GM18502 (cell line): ENCODE measurements around the gene TIMM23.
"Not testable (repeated sequence)": the region's sequence is repeated elsewhere in the genome, so short reads cannot be mapped to it uniquely, and the experiment has no call there.

ENCODE experiments used
- ATAC-seq: cut with Tn5 transposase; IDR thresholded peaks from one replicate; pipeline ENCODE4 v1.9.1; 2021; ENCODE audit warnings: mild to moderate bottlenecking; ENCODE audit not compliant: unreplicated experiment, poor library complexity

Gene TIMM23

DNA sequence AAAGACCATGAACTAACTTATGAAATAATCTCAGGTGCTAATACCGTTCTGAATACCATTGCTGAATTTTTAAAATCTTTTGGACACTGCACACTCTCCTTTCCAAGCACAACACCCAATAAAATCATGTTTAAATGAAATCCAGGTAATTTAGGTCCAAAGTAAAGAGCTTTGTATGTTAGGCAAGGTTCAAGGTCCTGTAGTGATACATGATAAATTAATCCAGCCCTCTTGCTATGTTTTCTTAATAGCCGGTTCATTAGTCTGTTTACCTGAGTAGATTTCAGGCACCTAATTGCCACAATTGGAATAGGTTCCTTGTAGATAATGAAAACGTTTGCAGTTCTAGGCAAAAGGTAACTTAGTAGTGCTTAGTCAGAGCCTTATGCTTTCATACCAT is 13.3 kb downstream of the TIMM23 start:
- not testable (repeated sequence) for ATAC-seq

DNA sequence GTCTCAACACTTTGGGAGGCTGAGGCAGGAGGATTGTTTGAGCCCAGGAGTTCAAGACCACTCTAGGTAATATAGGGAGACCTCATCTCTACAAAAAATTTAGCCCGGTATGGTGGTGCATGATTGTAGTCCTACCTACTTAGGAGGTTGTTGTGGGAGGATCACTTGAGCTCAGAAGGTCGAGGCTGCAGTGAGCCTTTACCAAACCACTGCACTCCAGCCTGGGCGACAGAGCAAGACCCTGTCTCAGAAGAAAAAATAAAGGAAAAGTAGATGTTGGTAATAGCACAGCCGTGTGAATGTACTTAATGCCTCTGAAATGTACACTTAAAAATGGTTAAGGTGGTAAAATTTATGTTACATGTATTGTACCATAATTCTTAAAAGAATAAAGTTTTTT is 25.3 kb downstream of the TIMM23 start:
- no peak for ATAC-seq

DNA sequence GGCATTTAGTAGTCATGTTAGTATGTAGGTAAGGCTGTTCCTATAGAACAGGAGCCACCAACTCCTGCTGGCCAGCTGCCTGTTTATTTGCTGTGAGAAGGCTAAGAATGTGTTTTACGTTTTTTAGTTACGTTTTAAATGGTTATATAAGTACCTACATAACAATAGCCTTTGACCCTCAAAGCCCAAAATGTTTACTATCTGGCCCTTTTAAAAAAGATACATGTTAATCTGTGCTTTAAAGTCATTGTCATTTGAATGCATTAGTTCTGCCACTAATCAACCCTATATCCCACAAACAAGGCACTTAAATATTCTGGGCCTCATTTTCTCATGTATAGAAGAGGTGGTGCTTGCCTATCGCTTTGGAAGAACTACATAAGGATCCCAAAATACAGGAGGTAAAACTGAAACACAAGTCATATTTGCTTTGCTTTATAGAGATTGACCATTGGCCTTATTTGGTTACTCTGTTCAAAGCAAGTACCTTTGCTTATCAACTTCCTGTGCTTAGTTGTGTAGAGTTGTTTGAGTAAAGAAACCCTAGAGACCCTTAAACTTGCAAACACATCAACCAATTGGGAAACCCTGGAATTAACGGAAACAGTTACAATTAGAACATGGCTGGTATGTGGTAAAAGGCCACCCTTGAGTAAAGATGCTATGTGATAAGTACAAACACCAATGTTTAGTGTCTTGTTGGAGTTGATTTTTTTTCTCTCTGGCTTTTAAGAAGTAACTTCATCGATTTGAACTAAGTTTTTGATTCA is 25.9 kb downstream of the TIMM23 start:
- no peak for ATAC-seq

DNA sequence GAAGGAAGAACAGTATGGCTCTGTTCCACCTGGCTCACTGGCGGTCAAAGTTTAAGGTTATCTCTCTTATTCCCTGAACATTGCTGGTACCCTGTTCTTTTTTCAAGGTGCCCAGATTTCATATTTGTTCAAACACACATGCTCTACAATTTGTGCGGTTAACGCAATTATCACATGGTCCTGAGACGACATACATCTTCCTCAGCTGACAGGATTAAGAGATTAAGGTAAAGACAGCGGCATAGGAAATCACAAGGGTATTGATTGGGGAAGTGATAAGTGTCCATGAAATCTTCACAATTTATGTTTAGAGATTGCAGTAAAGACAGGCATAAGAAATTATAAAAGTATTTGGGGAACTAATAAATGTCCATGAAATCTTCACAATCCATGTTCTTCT is 27.7 kb downstream of the TIMM23 start:
- ATAC-seq: not testable (repeated sequence)

DNA sequence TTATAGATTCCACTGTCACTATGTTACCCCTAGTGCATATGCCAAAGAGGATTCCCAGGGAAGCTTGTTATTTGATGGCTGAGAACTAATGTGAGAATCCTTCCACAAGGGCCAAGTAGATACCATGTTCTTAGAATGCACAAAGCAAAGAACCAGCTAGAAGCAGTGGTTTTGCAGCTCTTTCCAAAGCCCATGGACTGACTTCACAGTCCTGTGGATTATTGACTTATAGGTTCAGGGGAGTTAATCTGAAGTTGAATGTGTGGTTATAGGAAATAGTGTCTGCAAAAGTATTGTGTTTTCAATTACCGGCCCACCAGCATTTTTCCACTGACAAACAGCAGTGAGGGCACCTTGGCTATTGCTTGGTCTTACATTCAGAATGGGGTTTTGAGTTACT is 28.2 kb downstream of the TIMM23 start:
- no peak for ATAC-seq

DNA sequence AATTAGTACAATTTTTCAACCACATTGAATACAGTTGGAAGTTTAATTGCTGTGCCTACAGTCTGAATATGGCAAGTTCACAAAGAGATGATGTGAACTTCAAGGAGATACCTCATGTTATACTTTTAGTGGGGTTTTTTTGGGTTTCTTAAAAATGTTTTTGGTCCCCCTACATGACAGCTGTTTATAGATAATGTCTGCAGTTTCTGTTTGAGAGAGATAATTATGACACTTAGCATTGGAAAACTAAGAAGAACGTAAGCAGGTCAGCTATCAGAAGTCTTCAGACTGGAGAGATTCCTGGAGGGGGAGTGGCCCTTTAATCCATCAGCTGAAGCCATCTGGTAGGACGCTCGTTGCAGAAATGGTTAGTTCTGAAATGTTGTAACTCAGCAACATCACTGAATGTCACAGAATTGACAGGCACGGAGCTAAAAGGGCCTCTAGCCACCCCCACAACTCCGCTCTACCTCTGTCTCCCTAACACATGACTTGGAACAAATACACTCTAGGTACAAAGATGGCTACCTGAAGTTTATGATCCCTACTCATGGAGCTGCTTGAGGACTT is 29.0 kb downstream of the TIMM23 start:
- no peak for ATAC-seq

DNA sequence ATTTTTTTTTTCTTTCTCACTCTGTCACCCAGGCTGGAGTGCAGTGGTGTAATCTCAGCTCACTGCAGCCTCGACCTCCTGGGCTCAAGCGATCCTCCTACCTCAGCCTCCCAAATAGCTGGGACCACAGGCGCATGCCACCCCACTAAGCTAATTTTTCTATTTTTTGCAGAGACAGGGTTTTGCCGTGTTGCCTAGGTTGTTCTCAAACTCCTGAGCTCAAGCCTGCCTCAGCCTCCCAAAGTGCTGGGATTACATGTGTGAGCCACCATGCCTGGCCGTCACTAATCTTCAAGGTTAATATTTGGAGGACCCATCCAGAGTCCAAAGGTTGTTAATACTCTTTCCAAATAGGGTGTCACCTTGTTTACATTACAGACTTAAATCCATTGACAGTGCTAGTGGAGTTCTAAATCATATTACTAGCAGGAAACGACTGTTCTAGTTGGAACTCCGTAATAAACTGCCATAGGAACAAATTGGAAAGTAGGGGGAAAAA is 29.9 kb downstream of the TIMM23 start:
- ATAC-seq: not testable (repeated sequence)

DNA sequence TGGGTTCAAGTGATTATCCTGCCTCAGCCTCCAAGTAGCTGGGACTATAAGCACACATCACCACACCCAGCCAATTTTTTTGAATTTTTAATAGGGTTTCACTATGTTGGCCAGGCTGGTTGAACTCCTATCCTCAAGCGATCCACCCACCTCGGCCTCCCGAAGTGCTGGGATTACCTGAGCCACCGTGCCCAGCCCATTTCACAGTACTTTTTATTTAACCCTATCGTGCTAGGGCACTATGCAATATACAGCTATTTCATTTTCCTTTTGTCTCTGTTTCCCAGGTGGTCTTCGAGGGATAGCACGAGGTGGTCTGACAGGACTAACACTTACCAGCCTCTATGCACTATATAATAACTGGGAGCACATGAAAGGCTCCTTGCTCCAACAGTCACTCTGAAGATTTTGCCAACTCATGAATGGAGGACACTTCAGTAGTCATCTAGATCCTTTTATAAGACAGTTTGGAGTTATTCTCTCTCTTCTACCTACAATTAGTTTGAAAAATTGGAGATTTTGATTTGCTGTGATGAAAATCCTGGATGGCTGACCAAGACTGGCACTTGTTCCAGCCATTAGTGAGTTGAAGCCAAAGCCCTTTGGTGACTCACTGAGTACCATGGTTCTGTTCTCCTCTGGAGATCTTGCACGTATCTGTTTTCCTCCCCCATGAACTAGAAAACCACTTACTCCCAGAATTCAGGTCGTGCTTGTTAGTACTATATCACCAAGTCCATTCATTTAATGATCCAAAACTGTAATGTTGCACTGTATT is 30.8 kb downstream of the TIMM23 start:
- no peak for ATAC-seq

DNA sequence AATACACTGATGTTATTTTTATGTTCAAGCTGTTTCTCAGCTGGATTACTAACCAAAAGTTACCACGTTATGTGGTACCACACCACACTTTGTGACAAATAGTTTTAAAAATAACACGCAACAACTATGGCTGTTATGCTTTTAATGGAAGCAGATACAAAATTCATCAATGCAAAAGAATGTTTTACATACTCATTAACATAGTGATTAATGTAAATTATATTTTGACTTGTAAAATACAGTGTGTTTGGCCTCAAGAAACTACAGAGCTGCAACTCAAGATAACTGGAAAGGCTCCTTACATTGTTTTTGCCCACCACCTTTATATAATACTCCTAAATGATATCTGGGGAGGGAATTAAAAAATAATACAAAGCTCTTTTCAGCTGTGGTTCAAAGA is 32.7 kb downstream of the TIMM23 start:
- no peak for ATAC-seq

DNA sequence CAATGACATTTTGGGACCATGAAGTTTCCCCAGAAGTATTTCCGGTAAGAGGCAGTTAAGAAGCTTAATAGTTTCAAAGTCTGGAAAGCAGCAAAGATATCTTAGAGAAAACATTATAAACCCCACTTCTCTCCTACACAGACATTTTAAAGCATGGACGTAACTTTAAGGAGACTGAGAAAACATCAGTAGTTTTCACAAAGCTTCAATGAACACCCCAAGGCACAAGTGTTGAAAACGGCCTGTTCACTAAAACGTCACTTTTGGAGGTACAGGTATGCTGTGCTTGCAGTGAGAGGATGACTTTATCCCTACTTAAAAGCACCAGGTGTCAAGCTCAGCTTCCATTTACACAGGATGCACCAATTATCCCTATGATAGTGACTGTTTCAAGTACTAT is 33.1 kb downstream of the TIMM23 start:
- no peak for ATAC-seq

DNA sequence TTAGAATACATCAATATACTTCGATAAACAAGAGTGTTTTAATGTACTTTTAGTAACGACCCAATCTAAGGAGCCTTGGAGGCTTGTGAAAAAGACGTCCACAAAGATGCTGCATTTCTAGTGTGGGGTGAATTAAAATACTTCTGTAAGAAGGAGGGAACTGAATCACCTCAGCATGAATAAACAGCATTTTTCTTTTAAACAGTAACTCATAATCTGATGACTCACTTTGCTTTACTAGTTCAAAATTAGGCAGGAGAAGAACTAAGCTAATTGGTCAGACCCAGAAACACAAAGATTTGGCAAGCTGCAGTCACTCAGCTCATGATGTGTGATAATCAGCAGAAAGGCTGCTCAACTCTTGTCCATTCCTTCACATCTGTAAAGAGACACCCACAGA is 33.9 kb downstream of the TIMM23 start:
- no peak for ATAC-seq

DNA sequence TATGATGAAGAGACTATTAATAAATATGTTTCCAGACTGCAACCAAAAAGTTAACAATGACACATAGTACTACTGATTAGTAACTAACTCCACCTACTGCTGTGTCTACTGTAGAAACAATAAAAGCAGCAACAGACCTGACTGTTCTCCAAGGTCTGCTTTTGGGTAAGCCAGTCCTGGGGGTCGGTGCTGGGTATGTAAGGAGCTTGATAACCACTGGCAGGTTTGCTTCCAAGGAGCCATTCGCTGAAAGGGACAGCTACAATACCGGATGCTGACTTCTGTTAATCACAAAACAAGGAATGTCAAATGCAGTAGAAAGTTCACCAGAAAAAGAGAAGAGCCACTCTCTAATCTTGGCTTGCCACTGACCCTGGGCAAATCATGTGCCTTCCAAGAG is 40.5 kb downstream of the TIMM23 start:
- no peak for ATAC-seq

DNA sequence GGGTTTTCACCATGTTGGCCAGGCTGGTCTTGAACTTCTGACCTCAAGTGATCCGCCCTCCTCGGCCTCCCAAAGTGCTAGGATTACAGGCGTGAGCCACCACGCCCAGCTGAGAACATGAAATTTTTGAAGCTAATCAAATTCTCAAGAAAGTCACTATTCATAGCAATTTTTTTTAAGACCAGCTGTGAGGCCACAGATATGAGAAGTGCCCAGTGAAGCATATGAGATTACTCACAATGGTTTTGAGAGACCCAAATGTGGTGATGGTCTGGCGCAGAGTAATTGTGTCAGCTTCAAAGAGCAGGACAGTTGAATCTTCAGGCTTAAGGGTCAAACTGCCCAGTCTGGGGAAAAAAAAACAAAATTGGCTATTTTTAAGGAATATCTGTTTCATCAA is 41.9 kb downstream of the TIMM23 start:
- ATAC-seq: no peak

DNA sequence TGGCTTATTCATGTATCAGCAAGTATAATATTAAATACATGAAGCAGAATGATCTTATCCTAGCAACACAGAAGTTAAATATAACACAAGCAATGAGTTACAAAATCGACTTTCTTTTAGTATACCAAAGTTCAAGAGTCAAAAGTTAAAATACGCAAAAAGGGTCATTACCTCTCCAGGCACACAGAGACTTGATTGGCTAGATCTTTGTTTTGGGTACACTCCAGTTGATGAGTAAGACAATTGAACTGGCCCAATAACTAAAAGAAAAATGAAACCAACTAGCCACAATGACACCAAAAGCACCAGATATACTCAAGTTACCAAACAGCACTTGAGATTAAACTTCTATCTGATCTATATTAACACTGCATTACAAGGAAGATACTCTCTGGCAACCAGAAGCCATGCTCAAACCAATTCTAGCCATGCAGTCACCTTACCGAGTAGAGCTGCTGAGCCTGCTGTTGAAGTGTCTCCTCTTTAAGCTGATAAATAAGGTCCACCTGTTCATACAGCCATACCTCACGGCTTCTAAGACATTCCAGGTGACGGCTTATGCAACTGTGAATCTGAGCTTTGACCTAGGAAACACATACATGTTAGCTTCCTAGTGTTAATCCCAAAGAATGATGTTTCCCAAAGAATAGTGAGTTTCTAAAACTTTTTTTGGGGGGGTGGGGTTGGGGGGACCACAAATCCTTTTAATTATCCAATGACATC is 42.6 kb downstream of the TIMM23 start:
- ATAC-seq: no peak

DNA sequence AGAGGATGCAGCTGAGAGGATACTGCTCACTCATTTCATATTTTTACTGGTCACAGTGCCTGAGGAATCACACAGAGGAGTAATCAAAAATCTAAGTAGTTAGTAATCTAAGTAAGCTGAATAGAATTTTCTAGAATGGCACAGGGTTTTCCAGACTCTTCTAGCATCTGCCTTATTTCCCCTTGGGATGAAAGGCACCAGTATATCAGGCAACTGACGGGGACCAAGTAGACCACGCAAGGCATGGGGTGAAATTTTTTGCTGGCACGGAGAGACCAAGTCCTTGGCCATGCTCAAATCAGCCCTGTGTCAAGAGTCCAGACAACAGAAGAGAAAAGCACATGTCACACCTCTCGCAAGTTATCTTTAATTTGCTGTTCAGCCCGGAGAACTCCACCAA is 43.9 kb downstream of the TIMM23 start:
- no peak for ATAC-seq

DNA sequence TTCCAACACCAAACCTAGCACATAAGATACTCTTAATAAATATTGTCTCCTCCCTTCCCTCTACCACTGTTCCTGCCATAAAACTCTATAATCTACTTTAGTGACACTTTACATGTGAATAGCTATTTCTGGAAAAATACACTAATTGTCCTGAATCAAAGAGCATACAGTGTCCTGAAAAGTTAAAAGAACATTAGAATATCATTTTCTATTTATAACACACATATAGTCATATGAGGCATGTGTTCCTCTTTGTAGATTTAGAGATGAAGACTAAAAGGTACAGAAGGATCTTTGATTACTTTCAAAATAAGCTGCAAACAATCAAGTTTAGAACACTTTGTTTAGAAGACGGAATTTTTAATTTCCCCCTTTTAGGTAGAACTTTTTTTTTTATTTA is 44.5 kb downstream of the TIMM23 start:
- no peak for ATAC-seq

DNA sequence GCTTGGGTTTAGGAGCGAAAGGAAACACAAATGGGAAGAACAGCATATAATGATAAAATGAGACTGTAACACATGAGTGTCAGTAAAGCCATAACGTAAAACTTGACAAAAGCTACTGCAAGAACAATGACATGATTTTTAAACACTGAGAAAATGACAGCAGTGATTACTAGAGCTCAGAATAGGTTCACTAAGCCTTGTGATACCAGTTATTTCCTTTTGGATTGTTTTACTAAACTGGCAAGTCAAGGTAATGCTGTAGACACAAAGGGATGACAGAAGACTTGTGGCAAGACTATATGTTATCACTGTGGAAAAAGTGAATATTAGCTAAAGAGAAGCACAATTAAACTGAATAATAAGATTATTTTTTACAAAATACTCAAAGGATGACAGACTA is 45.4 kb downstream of the TIMM23 start:
- ATAC-seq: no peak

DNA sequence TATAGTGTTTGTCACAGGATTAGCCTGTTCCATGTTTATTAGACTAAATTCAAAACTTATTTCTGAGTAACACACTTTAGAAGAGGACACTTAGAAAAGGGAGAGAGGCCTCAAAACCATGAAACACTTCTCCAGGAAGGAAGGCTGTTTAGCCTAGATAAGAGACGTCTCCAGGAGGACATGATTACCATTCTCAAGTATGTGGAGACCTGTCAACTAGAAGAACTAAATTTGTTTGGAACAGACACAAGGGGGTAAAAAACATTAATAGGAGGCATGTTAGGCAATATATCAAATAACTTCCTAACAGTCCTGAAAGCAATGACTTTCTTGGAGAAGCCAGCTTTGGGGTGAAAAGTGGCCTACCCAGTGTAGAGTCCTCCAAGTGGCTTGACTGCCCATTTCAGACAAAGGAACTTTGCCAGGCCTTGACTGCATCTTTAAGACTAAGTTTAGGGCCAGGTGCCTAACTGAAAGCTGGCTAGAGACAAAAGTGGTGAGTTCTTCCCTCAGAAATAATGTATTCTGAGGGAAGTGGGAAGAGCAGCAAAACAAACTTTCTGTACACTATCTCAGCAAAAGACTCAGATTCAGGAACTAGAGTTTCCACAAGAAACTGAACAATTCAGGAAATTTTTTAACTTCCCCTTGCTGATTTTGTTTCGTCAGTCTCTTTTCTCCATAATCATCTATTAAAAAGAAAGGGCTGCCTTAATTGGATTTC is 46.3 kb downstream of the TIMM23 start:
- no peak for ATAC-seq

DNA sequence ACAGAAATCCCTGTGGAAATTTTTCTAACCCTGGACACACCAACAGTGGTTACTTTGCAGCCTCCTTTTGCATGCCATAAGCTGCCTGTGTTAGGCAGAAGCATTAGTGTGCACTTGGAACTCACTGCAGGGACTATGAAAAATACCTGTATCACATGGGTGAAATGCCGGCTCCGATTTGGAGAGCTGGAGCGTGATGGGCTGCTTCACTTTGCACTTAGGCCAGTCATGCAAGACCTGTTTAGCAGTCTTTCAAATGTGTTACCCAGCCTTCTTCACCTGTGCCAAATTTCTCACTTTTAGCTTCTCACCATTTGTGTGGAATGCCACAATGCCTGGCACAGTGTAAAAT is 46.9 kb downstream of the TIMM23 start:
- ATAC-seq: no peak
